T-helper 1 cell treated with Interleukin-12 subunit alpha and Interleukin-12 subunit beta and Interleukin-4 antibody, amounts not matched to agents 30 μg/mL and 1 μg/mL, for 36 hours (primary cell): ENCODE measurements around the gene MED25.

Source experiments
- H3K27ac Mint-ChIP-seq: one replicate; pipeline ENCODE4 v1.8.0; 2021; ENCODE audit warnings: mild to moderate bottlenecking, mixed read lengths
- H3K27me3 Mint-ChIP-seq: one replicate; pipeline ENCODE4 v1.8.0; 2021; ENCODE audit warnings: low read depth, mixed read lengths
- H3K36me3 Mint-ChIP-seq: one replicate; pipeline ENCODE4 v1.8.0; 2021; ENCODE audit warnings: low read depth, mixed read lengths
- H3K4me1 Mint-ChIP-seq: one replicate; pipeline ENCODE4 v1.8.0; 2021; ENCODE audit warnings: low read depth, mixed read lengths
- H3K4me3 Mint-ChIP-seq: one replicate; pipeline ENCODE4 v1.8.0; 2021; ENCODE audit warnings: mild to moderate bottlenecking, moderate library complexity, mixed read lengths
- H3K9me3 Mint-ChIP-seq: one replicate; pipeline ENCODE4 v1.8.0; 2021; ENCODE audit warnings: mixed read lengths

The MED25 gene

DNA sequence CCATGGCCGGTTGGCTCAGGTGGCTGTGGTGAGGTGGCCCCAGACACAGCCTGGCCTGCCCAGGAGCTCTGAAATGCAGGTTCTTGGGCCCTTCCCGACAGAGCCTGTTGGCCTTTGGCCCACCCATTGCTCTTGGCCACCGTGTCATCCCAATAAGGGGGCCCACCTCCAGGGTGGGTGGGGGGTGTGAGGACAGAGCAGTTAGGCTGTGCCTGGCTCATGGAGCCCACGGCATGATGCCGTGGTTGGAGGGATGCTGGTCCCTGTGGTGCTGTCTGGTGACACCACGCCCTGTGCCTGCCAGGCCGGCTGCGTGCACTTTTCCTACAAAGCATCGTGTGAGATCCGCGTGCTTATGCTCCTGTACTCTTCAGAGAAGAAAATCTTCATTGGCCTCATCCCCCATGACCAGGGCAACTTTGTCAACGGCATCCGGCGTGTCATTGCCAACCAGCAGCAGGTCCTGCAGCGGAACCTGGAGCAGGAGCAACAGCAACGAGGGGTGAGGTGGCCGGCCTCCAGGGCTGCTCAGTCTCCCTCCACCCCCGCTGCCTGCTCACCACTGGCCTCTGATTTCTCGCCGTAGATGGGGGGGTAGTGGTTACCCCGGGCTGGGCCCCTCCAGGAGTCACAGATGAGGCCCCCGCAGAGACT, 41.7 kb downstream of the MED25 start:
- H3K4me3 Mint-ChIP-seq, result no peak overlapping the region
- H3K27ac Mint-ChIP-seq, result no peak overlapping the region
- H3K27me3 Mint-ChIP-seq, result no peaks in the 10 kb centered on the region
- peaks cover 20% of the 10 kb centered on the region for H3K36me3 Mint-ChIP-seq
- no peaks in the 10 kb centered on the region for H3K9me3 Mint-ChIP-seq
- H3K4me1 Mint-ChIP-seq, result peaks cover 3% of the 10 kb centered on the region

DNA sequence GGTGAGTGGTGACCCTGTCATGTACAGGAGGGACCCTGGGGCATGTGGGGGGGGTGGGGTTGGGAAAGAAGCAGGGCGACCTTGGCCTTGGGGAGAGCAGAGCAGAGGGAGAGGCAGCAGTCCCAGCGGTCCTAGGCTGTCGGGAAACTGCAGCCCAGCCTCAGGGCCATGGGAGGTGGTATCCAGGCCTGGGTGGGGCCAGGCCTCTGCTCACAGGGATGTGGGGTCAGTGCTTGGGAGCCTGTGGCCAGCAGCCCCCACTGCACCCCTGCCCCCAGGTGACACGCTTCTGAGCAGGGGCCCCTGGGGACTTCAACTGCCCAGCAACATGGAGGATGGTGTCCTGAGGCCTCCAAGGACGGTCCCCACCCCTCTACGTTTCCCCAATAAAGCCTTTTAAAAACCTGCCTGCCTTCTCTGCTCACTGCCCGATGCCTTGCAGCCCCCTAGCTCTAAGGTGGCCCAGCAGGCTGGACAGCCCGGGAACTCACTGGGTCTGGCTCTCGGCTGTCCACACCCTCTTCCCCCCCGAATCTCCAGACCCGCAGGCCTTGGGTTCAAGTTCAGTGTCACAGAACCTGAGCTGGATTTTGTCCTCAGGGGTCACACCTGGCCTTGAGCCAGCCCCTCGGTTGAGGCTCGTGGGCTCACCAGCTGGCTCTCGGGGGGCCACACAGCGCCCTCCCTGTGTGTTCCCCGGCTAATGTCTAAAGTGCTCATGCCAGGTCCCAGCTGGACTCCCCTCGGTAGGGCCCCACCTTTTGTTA, 42.4 kb downstream of the MED25 start:
- Mint-ChIP-seq H3K27ac (no peak overlapping the region), H3K36me3 (peaks cover 23% of the 10 kb centered on the region), H3K4me3 (no peak overlapping the region), H3K4me1 (peaks cover 8% of the 10 kb centered on the region), H3K27me3 (no peaks in the 10 kb centered on the region), H3K9me3 (no peaks in the 10 kb centered on the region)

DNA sequence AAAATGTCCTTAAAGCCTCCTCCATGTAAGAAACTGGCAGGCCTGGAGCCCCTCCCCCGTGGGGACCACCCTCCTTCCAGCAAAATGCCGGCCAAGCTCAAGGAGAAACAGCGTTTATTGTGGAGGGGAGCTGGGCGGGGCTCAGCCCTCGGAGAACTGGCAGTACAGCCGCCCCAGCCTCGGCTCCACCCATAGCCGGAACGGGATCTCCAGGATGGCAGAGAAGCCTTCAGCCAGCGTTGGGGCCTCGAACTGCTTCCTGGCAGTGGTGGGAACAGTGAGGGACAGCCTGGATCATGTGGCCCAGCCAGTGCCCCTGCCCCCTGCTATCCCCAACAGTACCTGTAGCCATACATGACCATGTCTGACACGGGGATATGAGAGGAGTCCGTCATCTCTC, 43.0 kb downstream of the MED25 start:
- Mint-ChIP-seq H3K36me3 (peaks cover 26% of the 10 kb centered on the region), H3K4me3 (no peak overlapping the region), H3K27me3 (no peaks in the 10 kb centered on the region), H3K27ac (no peak overlapping the region), H3K9me3 (no peaks in the 10 kb centered on the region), H3K4me1 (peaks cover 13% of the 10 kb centered on the region)

DNA sequence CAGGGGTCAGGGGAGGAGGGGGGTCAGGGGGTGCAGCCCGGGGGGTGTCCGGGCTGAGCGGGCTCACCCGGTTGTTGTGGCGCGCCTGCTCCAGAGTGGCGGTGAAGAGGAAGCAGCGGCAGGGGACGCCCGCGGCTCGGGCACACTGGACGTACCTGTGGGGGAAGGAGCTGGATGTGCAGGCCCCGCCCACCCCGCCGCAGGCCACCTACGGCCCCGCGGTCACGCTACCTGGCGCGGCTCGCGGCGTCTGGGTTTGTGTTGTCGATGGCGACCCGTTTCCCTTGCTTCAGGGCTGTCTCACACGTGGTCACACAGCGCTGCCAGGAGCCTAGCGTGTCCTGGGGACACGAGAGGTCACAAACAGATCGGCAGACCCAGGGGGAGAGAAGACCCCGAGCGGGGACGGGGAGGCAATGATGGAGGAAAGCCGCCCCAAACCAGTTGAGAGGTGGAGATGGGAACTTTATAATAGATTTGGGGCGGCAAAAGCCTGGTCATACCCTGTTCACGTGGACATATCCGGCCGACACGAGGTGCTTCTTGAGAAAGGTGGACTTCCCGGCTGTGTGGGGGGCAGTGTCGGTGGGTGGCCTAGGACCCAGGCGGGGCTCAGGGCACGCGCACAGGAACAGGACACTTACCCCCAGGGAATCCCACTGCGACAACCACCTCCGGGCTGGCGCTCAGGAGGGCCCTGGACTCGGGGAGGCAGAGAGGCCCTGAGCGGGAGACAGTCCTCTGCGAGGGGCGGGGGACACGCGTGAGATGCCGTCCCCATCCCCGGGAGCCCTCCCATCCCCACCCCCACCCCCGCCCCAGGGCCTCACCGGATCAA, 43.7 kb downstream of the MED25 start:
- no peak overlapping the region for H3K4me3 Mint-ChIP-seq
- peaks cover 31% of the 10 kb centered on the region for H3K36me3 Mint-ChIP-seq

DNA sequence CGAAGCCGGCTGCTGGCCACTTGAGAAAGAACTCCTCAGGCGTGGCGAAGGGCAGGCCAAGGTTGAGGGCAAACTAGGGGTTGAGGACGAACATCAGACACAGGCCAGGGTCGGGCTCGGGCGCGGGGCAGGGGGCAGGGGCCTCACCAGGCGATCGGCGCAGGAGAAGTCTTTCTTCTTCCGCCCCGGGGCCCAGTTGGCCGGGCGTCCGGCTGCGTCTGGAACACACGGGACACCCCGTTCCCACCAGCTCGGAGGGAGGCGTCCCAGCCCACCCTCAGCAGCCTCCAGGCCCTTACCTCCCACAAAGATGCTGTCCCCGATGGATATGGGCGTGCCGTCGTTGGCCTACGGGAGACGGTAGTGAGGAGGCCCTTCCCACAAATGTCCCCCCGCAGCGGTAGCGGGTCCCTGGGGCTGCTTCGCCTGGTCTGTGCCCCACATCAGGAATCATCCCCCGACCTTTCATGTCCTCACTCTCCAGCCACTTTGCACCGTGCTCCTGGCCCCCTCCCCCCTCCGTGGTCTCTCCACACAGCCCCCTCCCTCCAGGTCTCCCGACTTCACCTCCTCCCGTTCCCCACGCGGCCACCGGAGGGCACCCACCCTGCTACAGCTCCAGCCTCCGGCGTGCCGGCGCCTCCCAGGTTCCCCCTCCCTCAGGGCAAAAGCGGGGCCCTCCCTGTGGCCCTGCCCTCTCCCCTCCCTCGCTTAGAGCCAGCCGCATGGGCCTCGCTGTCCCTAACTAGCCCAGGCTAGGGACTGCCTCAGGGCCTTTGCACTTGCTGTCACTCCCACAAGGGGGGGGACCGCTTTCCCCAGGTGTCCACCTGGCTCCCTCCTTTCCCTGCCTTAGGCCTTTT, 44.5 kb downstream of the MED25 start:
- no peak overlapping the region for H3K27ac Mint-ChIP-seq
- no peaks in the 10 kb centered on the region for H3K27me3 Mint-ChIP-seq
- peaks cover 24% of the 10 kb centered on the region for H3K4me1 Mint-ChIP-seq
- no peaks in the 10 kb centered on the region for H3K9me3 Mint-ChIP-seq
- H3K4me3 Mint-ChIP-seq, result no peak overlapping the region
- H3K36me3 Mint-ChIP-seq, result peaks cover 32% of the 10 kb centered on the region

More for the DNA sequence above, 43.7 kb downstream of the MED25 start:
- Mint-ChIP-seq H3K4me1 (peaks cover 20% of the 10 kb centered on the region), H3K9me3 (no peaks in the 10 kb centered on the region), H3K27me3 (no peaks in the 10 kb centered on the region), H3K27ac (no peak overlapping the region)

DNA sequence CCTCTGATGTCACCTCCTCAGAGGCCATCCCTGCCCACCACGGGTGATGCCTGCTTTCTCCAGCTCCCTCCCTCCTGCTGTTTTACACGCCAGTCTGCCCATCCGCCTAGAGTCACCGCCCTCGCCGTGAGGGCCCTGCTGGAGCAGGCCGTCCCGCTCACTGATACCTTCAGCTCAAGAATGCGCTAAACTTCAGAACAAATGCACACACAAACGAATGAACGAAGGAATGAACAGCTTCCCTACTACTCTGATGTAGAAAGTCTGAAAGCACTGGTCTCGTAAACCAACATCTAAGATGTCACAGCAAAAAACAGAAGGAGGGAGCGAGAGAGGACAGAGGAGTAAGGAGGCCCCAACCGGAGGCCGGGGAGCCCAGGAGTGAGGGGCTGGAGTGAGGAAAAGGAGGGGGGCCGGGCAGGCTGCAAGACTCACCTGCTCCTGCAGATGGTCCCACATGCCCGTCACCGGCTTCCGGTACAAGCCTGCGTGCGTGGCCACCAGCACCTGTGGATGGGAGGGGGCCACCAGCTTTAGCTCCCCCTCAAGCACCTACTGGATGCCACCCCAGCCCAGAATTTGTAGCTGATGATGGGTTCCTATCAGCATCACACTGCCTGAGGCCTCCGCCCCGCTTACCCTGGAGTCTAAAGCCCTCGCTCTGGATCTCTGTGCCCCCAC, 45.3 kb downstream of the MED25 start:
- peak overlapping the region; percentile 19 for H3K4me3 Mint-ChIP-seq
- H3K27me3 Mint-ChIP-seq, result no peaks in the 10 kb centered on the region
- peaks cover 27% of the 10 kb centered on the region for H3K4me1 Mint-ChIP-seq
- peaks cover 32% of the 10 kb centered on the region for H3K36me3 Mint-ChIP-seq
- H3K27ac Mint-ChIP-seq, result no peak overlapping the region
- no peaks in the 10 kb centered on the region for H3K9me3 Mint-ChIP-seq

DNA sequence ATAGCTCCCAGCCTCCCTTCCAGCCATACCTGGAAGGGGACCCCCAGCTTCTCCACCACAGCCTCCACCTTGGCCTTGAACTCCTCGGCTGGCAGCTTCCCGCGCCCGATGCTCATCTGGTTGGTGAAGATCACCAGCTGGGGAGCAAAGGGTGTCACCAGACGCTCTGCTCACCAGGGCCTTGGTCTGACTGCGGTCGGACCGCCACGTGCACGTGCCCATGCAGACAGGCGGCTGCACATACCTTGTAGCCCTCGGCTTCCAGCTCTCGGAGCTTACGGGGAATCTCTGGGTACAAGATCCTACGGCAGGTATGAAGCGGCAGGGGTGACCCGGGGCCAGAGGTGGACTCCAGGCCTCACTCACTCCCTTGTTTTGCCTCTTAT, 45.8 kb downstream of the MED25 start:
- peaks cover 32% of the 10 kb centered on the region for H3K36me3 Mint-ChIP-seq
- no peak overlapping the region for H3K4me3 Mint-ChIP-seq
- H3K9me3 Mint-ChIP-seq, result no peaks in the 10 kb centered on the region
- H3K27ac Mint-ChIP-seq, result no peak overlapping the region
- peaks cover 28% of the 10 kb centered on the region for H3K4me1 Mint-ChIP-seq
- H3K27me3 Mint-ChIP-seq, result no peaks in the 10 kb centered on the region

DNA sequence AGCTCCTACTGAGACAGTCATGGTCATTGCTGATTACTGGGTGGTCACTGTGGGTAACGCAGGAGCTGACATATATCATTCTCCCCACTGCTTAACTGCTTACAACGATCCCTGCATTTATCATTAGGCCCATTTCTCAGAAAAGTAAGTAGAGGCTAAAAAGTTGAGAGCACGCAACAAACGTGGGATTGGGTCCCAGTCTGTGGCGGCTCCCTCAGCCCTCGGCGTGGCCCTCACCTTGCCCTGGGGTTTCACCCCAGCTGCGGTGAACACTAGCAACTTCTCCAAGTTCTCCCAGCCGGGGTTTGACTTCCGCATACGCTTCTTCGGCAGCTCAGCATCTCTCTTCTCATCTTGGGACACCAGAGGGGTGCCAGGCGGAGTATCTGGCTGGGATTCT, 46.8 kb downstream of the MED25 start:
- Mint-ChIP-seq H3K9me3 (no peaks in the 10 kb centered on the region), H3K4me1 (peaks cover 28% of the 10 kb centered on the region), H3K27ac (no peak overlapping the region), H3K36me3 (peaks cover 30% of the 10 kb centered on the region), H3K4me3 (peak overlapping the region; percentile 7), H3K27me3 (no peaks in the 10 kb centered on the region)

DNA sequence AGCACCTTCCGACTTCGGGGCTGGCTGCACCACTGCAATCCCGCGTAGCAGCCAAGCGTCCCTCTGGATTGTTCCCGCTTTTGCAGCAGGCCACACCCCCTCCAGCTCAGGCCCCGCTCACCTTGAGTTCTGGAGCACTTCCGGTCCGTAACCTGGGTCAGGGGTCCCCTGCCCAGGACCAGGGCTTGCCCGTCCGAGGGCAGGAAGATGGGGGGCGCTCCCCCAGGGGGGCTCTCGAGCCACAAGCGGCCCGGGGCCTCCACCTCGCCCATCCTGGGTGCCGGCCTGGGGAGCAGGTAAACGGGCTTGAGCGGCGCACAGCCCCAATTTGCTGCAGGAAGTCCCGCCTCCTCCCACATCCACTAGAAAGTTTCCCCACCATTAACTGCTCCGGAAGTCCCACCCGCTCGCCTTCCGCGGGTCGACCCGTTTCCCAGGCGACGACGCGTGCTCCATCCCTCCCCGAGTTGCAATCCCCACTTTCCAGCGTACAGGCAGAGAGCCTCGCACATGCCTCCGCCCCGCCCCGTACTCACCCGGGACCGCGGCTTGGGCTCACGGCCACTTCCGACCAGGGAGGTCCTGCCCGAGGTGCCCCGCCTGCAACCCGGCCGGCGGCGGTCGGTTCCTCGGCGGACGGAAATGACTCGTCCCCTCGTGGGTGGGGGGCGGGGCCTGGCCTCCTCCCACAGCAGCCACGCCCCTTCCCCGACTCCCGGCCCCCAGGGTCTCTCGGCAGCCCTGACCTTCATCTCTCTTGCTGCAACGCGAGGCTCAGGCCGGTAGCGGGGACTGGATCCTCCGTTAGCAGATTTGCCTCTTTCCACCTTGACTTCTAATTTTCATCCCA, 49.1 kb downstream of the MED25 start, which contains the start of gene PNKP:
Gene PNKP, minus strand, starts transcription at position 644 of the 850 bp plus-strand sequence. Its CDS starts 372 bp downstream, at position 272.
- peaks cover 31% of the 10 kb centered on the region for H3K36me3 Mint-ChIP-seq
- no peaks in the 10 kb centered on the region for H3K9me3 Mint-ChIP-seq
- H3K27ac Mint-ChIP-seq, result no peak within 1 kb of the TSS
- peaks cover 39% of the 10 kb centered on the region for H3K4me1 Mint-ChIP-seq
- no peaks in the 10 kb centered on the region for H3K27me3 Mint-ChIP-seq
- peak within 1 kb of the TSS; percentile 98 for H3K4me3 Mint-ChIP-seq

DNA sequence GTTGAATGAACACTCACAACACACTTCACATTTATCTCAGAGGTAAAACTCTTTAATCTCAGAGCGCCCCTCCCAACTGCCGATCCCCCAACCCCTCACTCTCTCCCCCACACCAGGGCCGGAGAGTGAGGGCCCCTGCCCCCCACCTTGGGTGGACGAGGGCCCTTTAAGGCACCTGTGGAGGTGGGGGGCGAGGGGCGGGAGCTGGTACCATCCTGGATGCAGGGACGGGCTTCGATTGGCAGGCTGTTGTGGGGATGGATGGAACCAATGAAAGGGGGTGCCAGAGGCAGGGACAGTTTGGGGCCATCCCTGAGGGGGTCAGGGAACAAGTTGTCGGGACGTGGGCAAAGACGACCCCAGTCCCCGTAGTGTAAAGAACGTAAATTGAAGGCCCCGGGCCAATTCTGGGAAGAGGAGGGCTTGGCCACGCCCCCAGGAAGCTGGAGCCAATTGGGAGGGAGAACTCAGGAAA, 51.0 kb downstream of the MED25 start:
- no peaks in the 10 kb centered on the region for H3K27me3 Mint-ChIP-seq
- no peaks in the 10 kb centered on the region for H3K9me3 Mint-ChIP-seq
- peaks cover 39% of the 10 kb centered on the region for H3K4me1 Mint-ChIP-seq
- no peak overlapping the region for H3K27ac Mint-ChIP-seq
- no peak overlapping the region for H3K4me3 Mint-ChIP-seq
- peaks cover 24% of the 10 kb centered on the region for H3K36me3 Mint-ChIP-seq

DNA sequence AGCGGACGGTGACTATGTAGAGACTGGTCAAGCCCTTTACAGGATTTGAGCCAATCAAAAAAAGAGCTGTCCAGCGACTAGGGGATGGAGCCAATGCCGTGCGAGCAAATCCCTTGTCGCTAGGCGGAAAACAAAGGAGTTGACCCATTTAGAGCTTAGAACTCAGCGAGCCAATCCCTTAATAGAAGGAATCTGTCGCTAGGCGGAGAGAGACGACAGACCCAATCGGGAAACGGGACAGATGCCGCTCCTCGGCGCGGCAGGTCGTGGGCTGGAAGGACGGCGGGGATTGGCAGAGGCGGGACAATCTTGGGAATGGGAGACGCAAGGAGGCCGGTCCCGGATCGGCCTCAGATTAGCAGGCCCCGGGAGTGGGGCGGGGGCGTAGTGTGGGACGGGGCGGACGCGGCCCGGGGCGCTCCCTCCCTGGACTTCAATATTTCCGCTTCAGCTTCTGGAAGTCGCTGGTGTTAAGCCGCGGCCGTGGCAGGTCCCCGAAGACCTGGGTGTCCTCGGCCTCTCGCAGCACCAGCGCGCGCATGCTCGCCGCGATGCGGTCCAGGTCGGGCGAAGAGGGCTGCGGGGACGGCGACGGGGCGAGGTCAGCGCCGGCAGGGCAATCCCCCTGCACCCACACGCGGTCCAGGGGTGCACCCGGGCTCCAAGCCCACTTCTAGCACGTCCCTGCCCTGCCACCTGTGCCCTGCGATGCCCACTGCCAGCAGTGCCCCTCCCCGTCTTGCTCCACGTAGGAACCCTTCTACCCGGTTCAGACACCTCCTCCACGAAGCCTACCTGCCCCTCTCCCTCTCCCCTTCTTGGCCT, 51.6 kb downstream of the MED25 start:
- Mint-ChIP-seq H3K9me3 (no peaks in the 10 kb centered on the region), H3K36me3 (peaks cover 17% of the 10 kb centered on the region), H3K27ac (peak overlapping the region; percentile 73), H3K27me3 (no peaks in the 10 kb centered on the region), H3K4me3 (peak overlapping the region; percentile 72), H3K4me1 (peaks cover 39% of the 10 kb centered on the region)

DNA sequence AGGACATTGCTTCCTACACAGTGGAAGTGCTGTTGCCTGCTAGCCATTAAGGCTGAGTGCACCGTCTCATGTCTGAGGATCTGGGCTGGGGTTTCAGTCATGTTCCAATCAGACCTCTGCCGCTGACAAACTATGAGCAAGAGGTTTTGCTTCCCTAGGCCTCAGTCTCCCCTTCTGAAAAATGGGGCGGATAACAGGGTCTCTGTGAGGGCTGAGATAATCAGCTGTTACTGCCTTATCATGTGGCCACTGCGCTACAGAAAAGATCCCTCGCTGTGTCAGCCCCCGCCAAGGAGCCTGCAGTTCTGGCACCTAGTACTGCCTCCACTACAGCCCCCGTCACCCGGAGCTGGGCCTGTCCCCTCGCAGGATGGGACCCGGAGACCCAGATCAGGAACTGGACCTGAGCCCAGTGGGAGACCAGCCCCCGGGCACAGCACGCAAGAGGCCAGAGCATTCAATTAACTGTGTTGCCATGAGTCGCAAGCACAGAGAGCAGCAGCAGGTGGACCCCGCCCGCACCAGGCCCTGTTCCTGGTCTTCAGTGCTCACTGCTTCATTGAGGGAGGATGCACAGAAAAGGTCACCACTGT, 52.3 kb downstream of the MED25 start:
- H3K4me3 Mint-ChIP-seq, result peak overlapping the region; percentile 72
- no peaks in the 10 kb centered on the region for H3K9me3 Mint-ChIP-seq

More for the DNA sequence above, 52.3 kb downstream of the MED25 start:
- H3K36me3 Mint-ChIP-seq, result peaks cover 13% of the 10 kb centered on the region
- no peaks in the 10 kb centered on the region for H3K27me3 Mint-ChIP-seq
- peaks cover 40% of the 10 kb centered on the region for H3K4me1 Mint-ChIP-seq
- peak overlapping the region; percentile 73 for H3K27ac Mint-ChIP-seq
